OCI-LY7 (cell line): ENCODE results near the gene PTPRM. TPM values are rescaled to one million over a fixed set of nuclear protein-coding genes. Genes with fewer than 3 reads are reported as not detected.

Experiments used
- BruUV-seq: library from RNA; stranded (reverse); fragments of 400-500 nt; replicated peaks from 2 replicates; lab custom pipeline; 2021; lab: Mats Ljungman, UMichigan
- CTCF ChIA-PET: fragments of 300-600 bp; sonication (Branson Sonifier 250); formaldehyde crosslinking; loops from one replicate; lab custom pipeline; 2022; ENCODE audit warnings: antibody characterized with exemption; ENCODE audit not compliant: unreplicated experiment; lab: Charles Lee
- POLR2A ChIA-PET: fragments of 300-600 bp; sonication (Branson Sonifier 250); formaldehyde crosslinking; loops from one replicate; lab custom pipeline; 2022; ENCODE audit warnings: antibody characterized with exemption; lab: Charles Lee
- DNase-seq: peaks from one replicate; pipeline ENCODE4 v3.0.0-alpha.2; 2015; ENCODE audit warnings: low spot score
- H2AFZ ChIP-seq: fragments of 200-600 bp; sonication (generic), shearing (Covaris generic); 2 replicates; pipeline ENCODE4 v1.6.1; 2014; ENCODE audit warnings: mild to moderate bottlenecking, antibody characterized with exemption, low read length, moderate library complexity
- H3K27ac ChIP-seq: fragments of 200-600 bp; sonication (generic); 2 replicates; pipeline ENCODE4 v1.5.1; 2014; ENCODE audit warnings: mixed run types, low read depth, mild to moderate bottlenecking, moderate library complexity, low read length, inconsistent platforms; ENCODE audit not compliant: poor library complexity, severe bottlenecking
- H3K36me3 ChIP-seq: fragments of 200-600 bp; sonication (generic); 2 replicates; pipeline ENCODE4 v1.6.1; 2014; ENCODE audit warnings: mild to moderate bottlenecking, antibody characterized with exemption, low read length, moderate library complexity, mixed read lengths; ENCODE audit not compliant: insufficient read depth
- H3K4me1 ChIP-seq: fragments of 200-600 bp; sonication (generic); 2 replicates; pipeline ENCODE4 v1.5.1; 2014; ENCODE audit warnings: mild to moderate bottlenecking, low read length; ENCODE audit not compliant: insufficient read depth, poor library complexity, severe bottlenecking
- H3K4me2 ChIP-seq: fragments of 200-600 bp; sonication (generic); 2 replicates; pipeline ENCODE4 v1.6.1; 2014; ENCODE audit warnings: mild to moderate bottlenecking, low read length
- H3K4me3 ChIP-seq: fragments of 200-600 bp; sonication (generic); 2 replicates; pipeline ENCODE4 v1.5.1; 2014; ENCODE audit warnings: mild to moderate bottlenecking, low read depth, low read length; ENCODE audit not compliant: poor library complexity, severe bottlenecking
- H3K79me2 ChIP-seq: fragments of 200-600 bp; sonication (generic); 2 replicates; pipeline ENCODE4 v1.6.1; 2016; ENCODE audit warnings: low read depth, mild to moderate bottlenecking, low read length, moderate library complexity, mixed read lengths; ENCODE audit not compliant: insufficient read depth
- H3K9me2 ChIP-seq: fragments of 200-600 bp; sonication (generic); 2 replicates; pipeline ENCODE4 v1.6.1; 2016; ENCODE audit warnings: mild to moderate bottlenecking, low read length, mixed read lengths; ENCODE audit not compliant: insufficient read depth
- H3K9me3 ChIP-seq: fragments of 200-600 bp; sonication (generic); 2 replicates; pipeline ENCODE4 v1.6.1; 2014; ENCODE audit warnings: mild to moderate bottlenecking, mixed run types, low read length, mixed read lengths
- H4K20me1 ChIP-seq: fragments of 200-600 bp; sonication (generic); 2 replicates; pipeline ENCODE4 v1.6.1; 2014; ENCODE audit warnings: mild to moderate bottlenecking, antibody characterized with exemption, low read length, moderate library complexity, mixed read lengths; ENCODE audit not compliant: insufficient read depth
- CTCF ChIP-seq: fragments of 200-600 bp; sonication (generic); conservative IDR thresholded peaks from 2 replicates; pipeline ENCODE4 v1.5.1; 2014; ENCODE audit warnings: mild to moderate bottlenecking, antibody characterized with exemption, low read length, moderate library complexity, mixed read lengths
- EZH2phosphoT487 ChIP-seq: fragments of 200-600 bp; sonication (generic); IDR thresholded peaks from 2 replicates; pipeline ENCODE4 v1.6.1; 2018; ENCODE audit warnings: low read depth, borderline replicate concordance, mild to moderate bottlenecking, mixed run types, antibody characterized with exemption, low read length, moderate library complexity, mixed read lengths
- intact Hi-C: fragments of 100-400 bp; cut with micrococcal nuclease; formaldehyde crosslinking; loops from one replicate; pipeline ENCODE4 v1.10.0; 2022; ENCODE audit not compliant: unreplicated experiment
- total RNA-seq, 2 experiments: library from RNA; depleted of rRNA in 1 of 2; stranded (reverse); fragments of >200 nt in 1 of 2; shearing (Covaris generic) in 1 of 2; gene quantifications; 2 replicates each; pipeline ENCODE4 v1.2.3, GENCODE V29; 2014 to 2022

The PTPRM gene
- total RNA-seq, 2 experiments from 2014 or later: not detected

- ChIA-PET CTCF (no interaction called here), POLR2A (interaction anchor here (0.6 to 1.2 kb wide), 2 partner anchors 469 to 482 kb away, joined by 3 to 4 read pairs; no protein-coding TSS in a partner anchor)
- Histone ChIP-seq H4K20me1 (no peaks in the 10 kb centered on the region), H3K79me2 (no peaks in the 10 kb centered on the region), H3K4me2 (no peak overlapping the region), H2AFZ (no peak overlapping the region), H3K9me2 (no peaks in the 10 kb centered on the region), H3K36me3 (no peaks in the 10 kb centered on the region), H3K9me3 (no peaks in the 10 kb centered on the region), H3K4me1 (no peaks in the 10 kb centered on the region), H3K27ac (no peak overlapping the region), H3K4me3 (no peak overlapping the region)
- TF ChIP-seq EZH2phosphoT487 (no peak), CTCF (no peak)
- no TSS peak for BruUV-seq
- no peak for DNase-seq
- intact Hi-C loops: no loop called here
These were observed 62.3 kb downstream of the PTPRM start for GRCh38 chr18:7629416-7629815.

DNA sequence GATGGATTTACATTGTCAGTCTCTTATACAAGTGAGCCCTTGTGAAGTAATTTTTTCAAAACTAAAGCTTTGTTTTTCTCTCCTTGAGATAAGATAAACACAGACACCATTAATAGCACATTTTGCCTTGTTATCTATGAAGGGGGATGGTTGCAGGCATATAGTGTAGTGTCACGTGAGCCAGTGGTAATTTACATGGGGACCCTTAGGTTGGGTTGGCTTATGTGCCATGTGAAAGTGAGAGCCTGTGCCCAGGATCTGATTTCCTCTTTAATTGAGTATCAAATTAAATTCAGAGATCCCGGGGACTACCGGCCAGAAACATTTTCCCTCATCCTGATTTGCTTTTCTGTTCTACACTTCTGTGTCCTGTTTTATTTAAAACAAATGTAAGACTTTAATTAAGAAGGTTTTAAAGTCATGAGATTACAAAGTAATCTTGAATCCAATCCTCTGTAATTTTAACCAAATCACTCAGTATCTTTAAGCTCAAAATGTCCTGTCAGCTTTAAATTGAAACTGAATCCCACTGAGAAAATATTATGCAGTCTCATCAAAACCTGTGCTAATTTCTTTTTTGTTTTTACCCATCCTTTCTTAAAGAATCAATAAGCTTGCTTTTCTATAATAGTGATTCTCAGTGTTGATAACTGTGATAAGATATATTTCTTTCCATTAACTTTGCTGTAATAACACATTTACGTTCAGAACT lies 63.8 kb downstream of the PTPRM start:
- Histone ChIP-seq H2AFZ (no peak overlapping the region), H3K4me1 (no peaks in the 10 kb centered on the region), H3K9me2 (no peaks in the 10 kb centered on the region), H4K20me1 (no peaks in the 10 kb centered on the region), H3K9me3 (no peaks in the 10 kb centered on the region), H3K4me3 (no peak overlapping the region), H3K4me2 (no peak overlapping the region), H3K79me2 (no peaks in the 10 kb centered on the region), H3K36me3 (no peaks in the 10 kb centered on the region), H3K27ac (no peak overlapping the region)
- BruUV-seq: no TSS peak
- CTCF ChIA-PET: interaction anchor here (0.6 kb wide), 1 partner anchor 97 kb away, joined by 3 read pairs; no protein-coding TSS in a partner anchor
- POLR2A ChIA-PET: interaction anchor here (0.6 kb wide), 1 partner anchor 307 kb away, joined by 4 read pairs; no protein-coding TSS in a partner anchor
- TF ChIP-seq CTCF (no peak), EZH2phosphoT487 (no peak)
- intact Hi-C loops: no loop called here
- DNase-seq: no peak
